HG03039 (cell line): ENCODE measurements around the gene FETUB.
"Not testable (repeated sequence)": the region's sequence is repeated elsewhere in the genome, so short reads cannot be mapped to it uniquely, and the experiment has no call there.

Experiments used
- ATAC-seq: cut with Tn5 transposase; IDR thresholded peaks from one replicate; pipeline ENCODE4 v1.9.1; 2021; ENCODE audit warnings: mild to moderate bottlenecking, moderate library complexity; ENCODE audit not compliant: unreplicated experiment

FETUB gene

GRCh38 chr3:186665625-186666188 is 25.5 kb downstream of the FETUB start, which contains the start of gene HRG:
TSS of gene HRG (plus strand) at chr3:186666014. CDS start at chr3:186666032, 18 bp downstream.
- ATAC-seq = no peak

- ATAC-seq = no peak
These were observed 28.2 kb downstream of the FETUB start for GRCh38 chr3:186668426-186668825.

GRCh38 chr3:186669378-186670084 is 29.3 kb downstream of the FETUB start:
- no peak for ATAC-seq

GRCh38 chr3:186670155-186670554 is 30.0 kb downstream of the FETUB start:
- no peak for ATAC-seq

- ATAC-seq = no peak
These were observed 30.9 kb downstream of the FETUB start for GRCh38 chr3:186671051-186671450.

- ATAC-seq = no peak
These were observed 38.4 kb downstream of the FETUB start for GRCh38 chr3:186678604-186679003.

- no peak for ATAC-seq
These were observed 39.0 kb downstream of the FETUB start for GRCh38 chr3:186679151-186679550.

GRCh38 chr3:186680869-186681268 is 40.7 kb downstream of the FETUB start:
- ATAC-seq = no peak

- ATAC-seq = no peak
These were observed 42.6 kb downstream of the FETUB start for GRCh38 chr3:186682812-186683211.

- no peak for ATAC-seq
These were observed 43.8 kb downstream of the FETUB start for GRCh38 chr3:186683979-186684378.

GRCh38 chr3:186686475-186686874 is 46.3 kb downstream of the FETUB start:
- not testable (repeated sequence) for ATAC-seq

- no peak for ATAC-seq
These were observed 47.0 kb downstream of the FETUB start for GRCh38 chr3:186687120-186687651.

GRCh38 chr3:186690304-186690703 is 50.1 kb downstream of the FETUB start:
- ATAC-seq = not testable (repeated sequence)

GRCh38 chr3:186691676-186692075 is 51.5 kb downstream of the FETUB start:
- no peak for ATAC-seq

- ATAC-seq = no peak
These were observed 53.6 kb downstream of the FETUB start for GRCh38 chr3:186693843-186694242.

- ATAC-seq = no peak
These were observed 54.3 kb downstream of the FETUB start for GRCh38 chr3:186694288-186695032.

- no peak for ATAC-seq
These were observed 56.3 kb downstream of the FETUB start for GRCh38 chr3:186696522-186696921.

GRCh38 chr3:186697510-186697909 is 57.3 kb downstream of the FETUB start:
- no peak for ATAC-seq

- ATAC-seq = no peak
These were observed 60.1 kb downstream of the FETUB start for GRCh38 chr3:186700267-186700666.

- ATAC-seq = not testable (repeated sequence)
These were observed 62.3 kb downstream of the FETUB start for GRCh38 chr3:186702451-186702850.
